Erythroblast (primary cell): ENCODE measurements around the gene SLC39A11.

Experiments used
- DNase-seq, 2 experiments: peaks; one replicate each; lab custom pipeline; 2025; lab: John Stamatoyannopoulos, UW
- GATA1 ChIP-seq: IDR thresholded peaks from 2 replicates; pipeline ENCODE4 v1.6.1; 2011; ENCODE audit warnings: low read depth, mild to moderate bottlenecking, control low read depth, low read length, moderate library complexity
- POLR2A ChIP-seq: IDR thresholded peaks from 2 replicates; pipeline ENCODE4 v1.6.1; 2011; ENCODE audit warnings: mild to moderate bottlenecking, low read length

SLC39A11 gene

DNA sequence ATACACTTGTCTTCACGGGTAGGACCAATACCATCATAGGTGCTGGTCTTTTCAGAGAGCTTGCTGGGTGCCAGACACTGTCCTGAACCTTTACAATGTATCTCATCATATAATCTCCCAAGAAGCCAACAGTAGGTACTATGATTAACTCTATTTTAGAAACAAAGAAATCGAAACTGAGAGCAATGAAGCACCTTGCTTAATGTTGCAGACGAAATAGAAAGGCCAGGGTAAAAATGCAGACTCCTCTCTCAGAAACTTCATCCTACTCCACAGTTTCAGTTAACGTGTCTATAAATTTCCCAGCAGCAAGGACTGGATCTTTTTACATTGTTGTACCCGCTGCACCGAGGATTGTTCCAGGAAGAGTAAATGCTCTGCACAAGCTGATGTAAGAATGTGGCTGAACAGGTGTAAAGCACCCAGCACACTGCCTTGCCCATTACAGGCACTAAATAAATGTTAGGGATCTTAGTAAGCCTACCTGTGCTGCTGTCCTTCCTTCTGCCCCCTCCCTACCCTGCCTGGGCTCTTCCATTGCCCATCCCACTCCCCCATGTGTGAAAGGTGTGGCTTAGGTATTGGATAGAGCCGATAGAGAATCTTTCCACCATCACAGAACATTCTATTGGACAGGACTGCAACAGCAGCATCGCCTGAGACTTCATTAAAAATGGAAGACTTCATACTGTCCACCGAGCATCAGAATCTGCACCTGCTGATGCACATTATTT is 495.0 kb downstream of the SLC39A11 start:
- no peak for TF ChIP-seq POLR2A
- no peak for TF ChIP-seq GATA1
- no peak for DNase-seq
